ENCODE results near the gene DHX57.

GRCh38 chr2:38907743-38908562 is 32.2 kb upstream of the DHX57 start:
- no peak for TF ChIP-seq CTCF (IDR thresholded peaks at IDR 0.05; ENCODE audit: low read length)
- TF ChIP-seq EZH2 (IDR thresholded peaks at IDR 0.05; ENCODE audit: borderline replicate concordance, low read length), result no peak

All from OCI-LY1 (cell line).